Skeletal muscle cell (primary cell): ENCODE results near the gene SSBP1.
"Not testable (repeated sequence)": the region's sequence is repeated elsewhere in the genome, so short reads cannot be mapped to it uniquely, and the experiment has no call there.

Experiments used
- DNase-seq: peaks from one replicate; pipeline ENCODE4 v3.0.0-alpha.2; 2010; ENCODE audit warnings: low read depth
- H3K4me3 ChIP-seq: 2 replicates; pipeline ENCODE4 v1.5.1; 2011; ENCODE audit warnings: low read depth, mild to moderate bottlenecking, control low read depth, low read length, moderate library complexity

Gene SSBP1

DNA sequence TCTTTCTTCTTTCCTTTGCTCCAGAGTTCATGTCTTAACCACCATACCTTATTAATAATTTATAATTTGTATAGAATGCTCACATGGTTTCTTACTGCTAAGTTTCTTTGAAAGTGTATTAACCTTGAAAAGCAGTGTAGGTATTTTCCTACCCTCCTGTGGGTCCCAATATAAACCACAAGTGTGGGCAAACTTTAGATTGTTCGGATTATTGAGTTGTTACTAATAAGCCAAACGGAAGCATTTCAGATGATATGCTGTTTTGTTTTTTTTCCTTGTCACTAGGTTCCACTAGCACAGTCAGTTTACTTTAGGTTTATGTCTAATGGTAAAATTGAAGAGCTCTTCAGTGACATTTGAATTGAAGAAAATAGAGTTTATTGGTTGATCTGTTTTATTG lies 10.2 kb downstream of the SSBP1 start:
- H3K4me3 ChIP-seq = no peak overlapping the region
- no peak for DNase-seq

DNA sequence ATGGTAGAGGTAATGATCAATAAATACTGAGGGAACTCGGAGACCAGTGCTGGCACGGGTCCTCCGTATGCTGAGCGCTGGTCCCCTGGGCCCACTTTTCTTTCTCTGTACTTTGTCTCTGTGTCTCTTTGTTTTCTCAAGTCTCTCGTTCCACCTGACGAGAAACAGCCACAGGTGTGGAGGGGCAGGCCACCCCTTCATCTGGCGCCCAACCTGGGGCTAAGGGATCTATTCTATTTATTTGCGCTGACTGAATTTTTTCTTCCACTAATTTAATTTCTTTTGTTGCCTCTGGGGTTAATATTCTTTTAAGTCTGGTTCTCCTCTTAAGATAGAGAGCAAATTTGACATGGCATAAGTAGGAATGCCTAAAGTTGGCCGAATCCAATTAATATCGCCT lies 13.7 kb downstream of the SSBP1 start:
- not testable (repeated sequence) for H3K4me3 ChIP-seq, DNase-seq

DNA sequence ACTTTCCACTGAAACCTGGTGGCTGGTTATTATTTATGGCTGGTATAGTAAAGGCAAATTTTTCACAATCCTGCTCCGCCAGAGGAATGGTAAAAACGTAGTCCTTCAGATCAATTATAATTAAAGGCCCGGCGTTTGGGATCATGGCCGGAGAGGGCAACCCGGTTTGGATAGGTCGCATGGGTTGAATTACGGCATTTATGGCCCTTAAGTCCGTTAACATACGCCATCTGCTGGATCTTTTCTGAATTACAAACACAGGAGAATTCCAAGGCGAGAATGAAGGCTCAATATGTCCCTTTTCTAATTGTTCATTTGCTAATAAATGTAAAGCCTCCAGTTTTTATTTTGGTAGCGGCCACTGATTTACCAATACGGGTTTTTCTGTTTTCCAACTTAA lies 14.5 kb downstream of the SSBP1 start:
- no peak for DNase-seq
- no peak overlapping the region for H3K4me3 ChIP-seq

GRCh38 chr7:141754939-141755338 lies 16.8 kb downstream of the SSBP1 start:
- no peak for DNase-seq
- no peak overlapping the region for H3K4me3 ChIP-seq

- H3K4me3 ChIP-seq = no peak within 1 kb of the TSS
- DNase-seq = no peak
Measured at GRCh38 chr7:141763797-141764196, 25.6 kb downstream of the SSBP1 start, which contains the start of gene TAS2R3. Gene TAS2R3 (plus strand): TSS chr7:141764097. CDS start chr7:141764159, 62 bp downstream.

DNA sequence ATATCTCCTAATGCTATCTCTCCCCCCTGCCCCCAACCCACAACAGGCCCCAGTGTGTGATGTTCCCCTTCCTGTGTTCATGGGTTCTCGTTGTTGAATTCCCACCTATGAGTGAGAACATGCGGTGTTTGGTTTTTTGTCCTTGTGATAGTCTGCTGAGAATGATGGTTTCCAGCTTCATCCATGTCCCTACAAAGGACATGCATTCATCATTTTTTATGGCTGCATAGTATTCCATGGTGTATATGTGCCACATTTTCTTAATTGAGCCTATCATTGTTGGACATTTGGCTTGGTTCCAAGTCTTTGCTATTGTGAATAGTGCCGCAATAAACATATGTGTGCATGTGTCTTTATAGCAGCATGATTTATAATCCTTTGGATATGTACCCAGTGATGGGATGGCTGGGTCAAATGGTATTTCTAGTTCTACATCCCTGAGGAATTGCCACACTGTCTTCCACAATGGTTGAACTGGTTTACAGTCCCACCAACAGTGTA lies 32.0 kb downstream of the SSBP1 start:
- H3K4me3 ChIP-seq, DNase-seq: not testable (repeated sequence)

GRCh38 chr7:141776374-141776773 lies 38.2 kb downstream of the SSBP1 start, which contains the start of gene TAS2R4:
Gene TAS2R4 (plus strand): TSS chr7:141776674. CDS start chr7:141778489, 1,815 bp downstream.
- DNase-seq = no peak
- H3K4me3 ChIP-seq = no peak within 1 kb of the TSS

DNA sequence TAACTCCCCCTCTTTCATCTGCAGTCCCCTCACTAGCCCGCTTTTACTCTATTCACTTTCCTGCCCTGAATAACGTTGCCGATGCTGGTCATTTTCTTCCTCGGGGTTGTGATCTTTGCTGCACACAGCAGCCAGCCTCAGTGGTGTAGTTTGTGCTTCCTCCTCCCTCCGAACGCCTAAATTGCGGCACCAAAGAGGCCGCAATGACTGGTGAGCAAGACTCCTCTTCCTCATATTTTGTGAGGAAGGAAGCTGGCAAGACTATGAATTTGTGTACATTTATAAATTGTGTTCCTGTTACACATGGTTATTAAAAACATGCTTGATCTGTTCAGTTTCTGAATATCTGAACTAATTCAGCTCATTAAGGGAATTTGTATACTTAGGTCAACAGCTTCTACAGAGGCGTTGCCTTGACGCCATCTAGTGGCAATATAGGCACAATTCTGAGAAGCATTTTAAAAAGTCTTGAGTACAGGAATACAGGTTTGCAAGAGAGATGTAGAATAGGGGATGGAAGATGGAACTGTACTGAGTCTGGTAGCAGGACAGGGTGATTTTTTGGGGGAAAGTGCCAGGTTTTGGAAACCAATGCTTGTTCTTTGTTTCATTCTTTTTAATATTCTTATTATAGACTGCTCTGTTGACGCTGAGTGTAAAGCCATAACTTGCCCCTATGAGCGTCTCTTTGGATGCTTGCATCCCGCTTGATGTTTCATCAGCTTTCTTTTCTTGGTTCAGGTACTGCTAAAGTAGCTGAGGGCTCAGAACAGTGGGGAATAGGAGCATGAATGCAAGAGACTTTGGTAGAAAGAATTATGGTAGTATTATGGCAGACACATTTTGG lies 47.8 kb downstream of the SSBP1 start:
- no peak overlapping the region for H3K4me3 ChIP-seq
- peak; percentile 1 for DNase-seq

GRCh38 chr7:141788296-141788695 lies 50.1 kb downstream of the SSBP1 start:
- no peak for DNase-seq

DNA sequence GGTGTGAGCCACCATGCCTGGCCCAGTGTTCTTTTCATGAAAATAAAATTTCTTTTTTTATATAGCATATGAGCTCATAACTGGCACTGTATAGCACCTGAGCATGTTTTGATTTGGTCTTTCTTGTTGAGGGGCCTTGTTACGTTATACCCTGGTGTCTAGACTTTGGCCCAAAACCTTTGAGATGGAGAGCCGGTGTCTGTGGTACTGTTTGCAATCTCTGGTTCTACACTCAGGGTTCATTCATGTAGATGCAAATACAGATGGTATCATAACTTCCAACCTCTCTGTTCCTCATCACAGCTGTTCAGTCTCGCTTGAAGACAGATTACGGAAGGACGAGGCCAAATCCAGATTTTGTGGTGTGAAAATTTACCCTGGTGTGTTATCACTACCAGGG lies 51.8 kb downstream of the SSBP1 start, which contains the start of gene TAS2R5:
Gene TAS2R5 (plus strand): TSS at position 301 of the 400 bp plus-strand sequence. CDS start 145 bp downstream, outside the sequence.
- DNase-seq = no peak
- H3K4me3 ChIP-seq = no peak within 1 kb of the TSS

More at GRCh38 chr7:141788296-141788695, 50.1 kb downstream of the SSBP1 start:
- H3K4me3 ChIP-seq = no peak overlapping the region

GRCh38 chr7:141792526-141792925 lies 54.4 kb downstream of the SSBP1 start:
- no peak overlapping the region for H3K4me3 ChIP-seq
- DNase-seq = no peak
